ENCODE measurements around the gene CATSPERD. TPM values are rescaled to one million over a fixed set of nuclear protein-coding genes. Genes with fewer than 3 reads are reported as not detected.

Gene CATSPERD
- total RNA-seq, 4 donors from 2014 or later = not detected

- TF ChIP-seq POLR2A (IDR thresholded peaks at IDR 0.05) (no peak), EP300 (IDR thresholded peaks at IDR 0.05) (no peak)
- TF ChIP-seq, protein P1, sequence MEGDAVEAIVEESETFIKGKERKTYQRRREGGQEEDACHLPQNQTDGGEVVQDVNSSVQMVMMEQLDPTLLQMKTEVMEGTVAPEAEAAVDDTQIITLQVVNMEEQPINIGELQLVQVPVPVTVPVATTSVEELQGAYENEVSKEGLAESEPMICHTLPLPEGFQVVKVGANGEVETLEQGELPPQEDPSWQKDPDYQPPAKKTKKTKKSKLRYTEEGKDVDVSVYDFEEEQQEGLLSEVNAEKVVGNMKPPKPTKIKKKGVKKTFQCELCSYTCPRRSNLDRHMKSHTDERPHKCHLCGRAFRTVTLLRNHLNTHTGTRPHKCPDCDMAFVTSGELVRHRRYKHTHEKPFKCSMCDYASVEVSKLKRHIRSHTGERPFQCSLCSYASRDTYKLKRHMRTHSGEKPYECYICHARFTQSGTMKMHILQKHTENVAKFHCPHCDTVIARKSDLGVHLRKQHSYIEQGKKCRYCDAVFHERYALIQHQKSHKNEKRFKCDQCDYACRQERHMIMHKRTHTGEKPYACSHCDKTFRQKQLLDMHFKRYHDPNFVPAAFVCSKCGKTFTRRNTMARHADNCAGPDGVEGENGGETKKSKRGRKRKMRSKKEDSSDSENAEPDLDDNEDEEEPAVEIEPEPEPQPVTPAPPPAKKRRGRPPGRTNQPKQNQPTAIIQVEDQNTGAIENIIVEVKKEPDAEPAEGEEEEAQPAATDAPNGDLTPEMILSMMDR (IDR thresholded peaks at IDR 0.05) = no peak
Observed at GRCh38 chr19:5678071-5678718, 42.2 kb upstream of the CATSPERD start.

DNA sequence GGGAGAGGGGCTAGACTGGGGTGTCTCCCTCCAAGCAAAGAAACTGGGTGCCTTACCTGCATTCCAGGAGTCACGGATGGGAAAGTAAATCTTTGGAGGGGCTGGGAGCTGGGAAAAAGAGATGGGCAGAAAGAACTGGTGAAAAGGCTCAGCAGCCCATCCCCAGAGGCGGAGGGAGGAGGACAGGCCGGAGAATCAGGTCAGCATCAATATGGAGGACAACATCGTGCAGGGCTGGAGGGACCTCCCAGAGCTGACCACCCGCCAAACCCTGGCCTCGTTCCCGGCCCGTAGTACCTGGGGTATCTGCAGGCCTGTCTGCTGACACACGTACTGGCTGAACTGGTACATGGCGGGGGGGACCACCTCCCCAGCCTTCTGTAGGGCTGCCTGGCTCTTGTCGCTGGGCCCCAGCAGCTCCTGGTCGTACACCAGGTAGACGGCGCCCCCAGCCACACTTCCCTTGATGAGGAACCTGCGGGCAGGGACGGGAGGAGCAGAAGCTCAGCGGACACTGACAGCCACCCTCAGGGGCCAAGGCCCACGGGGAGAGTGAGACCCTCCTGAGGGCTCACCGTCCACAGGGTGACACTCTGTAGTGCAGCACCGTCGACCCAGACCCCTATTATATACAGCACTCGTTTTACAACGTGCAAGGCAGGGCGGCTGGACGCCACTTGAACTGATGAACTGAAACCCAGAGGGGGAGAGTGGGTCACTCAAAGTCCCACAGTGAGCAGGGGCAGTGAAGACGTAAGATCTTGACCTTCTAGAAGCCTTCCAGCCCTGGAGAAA lies 41.0 kb upstream of the CATSPERD start:
- no peaks in the 10 kb centered on the region for H3K27me3 ChIP-seq
- WGBS, 2 donors = 26 to 30% methylated on average over 17 to 23 of the region's 26 CpGs
- H3K27ac ChIP-seq = peak overlapping the region; percentile 92 to 96 (median 94)
- peaks cover 0 to 20% (median 0%) of the 10 kb centered on the region in 3 donors for H3K36me3 ChIP-seq
- peaks cover 0 to 28% (median 8%) of the 10 kb centered on the region in 4 donors for H3K4me1 ChIP-seq
- no peaks in the 10 kb centered on the region for H3K9me3 ChIP-seq
- DNase-seq (ENCODE audit: low spot score in 2 of 2) = no peak
- TF ChIP-seq POLR2A (IDR thresholded peaks at IDR 0.05) (no peak), EP300 (IDR thresholded peaks at IDR 0.05) (no peak)
- TF ChIP-seq, protein P1 (IDR thresholded peaks at IDR 0.05) = no peak
- H3K4me3 ChIP-seq = peak overlapping the region; percentile 61 to 98 (median 88)

More at GRCh38 chr19:5678071-5678718, 42.2 kb upstream of the CATSPERD start:
- H3K36me3 ChIP-seq = peaks cover 0 to 20% (median 0%) of the 10 kb centered on the region in 3 donors
- no peak overlapping the region for H3K27ac ChIP-seq
- DNase-seq (ENCODE audit: low spot score in 2 of 2) = no peak
- WGBS, 2 donors = 80 to 88% methylated on average over 8 to 21 of the region's 22 CpGs
- no peaks in the 10 kb centered on the region for H3K27me3 ChIP-seq
- no peaks in the 10 kb centered on the region for H3K9me3 ChIP-seq
- no peak overlapping the region for H3K4me3 ChIP-seq
- H3K4me1 ChIP-seq = peaks cover 0 to 28% (median 8%) of the 10 kb centered on the region in 4 donors

- TF ChIP-seq EP300 (IDR thresholded peaks at IDR 0.05) (no peak), POLR2A (IDR thresholded peaks at IDR 0.05) (no peak)
- TF ChIP-seq, protein P1 (IDR thresholded peaks at IDR 0.05) = peak in 1 of 5 experiments; percentile 8
- no peaks in the 10 kb centered on the region for H3K27me3 ChIP-seq
- H3K9me3 ChIP-seq = no peaks in the 10 kb centered on the region
- DNase-seq (ENCODE audit: low spot score in 2 of 2) = peak in 1 of 2 donors; percentile 11
- H3K27ac ChIP-seq = peak overlapping the region; percentile 92 to 96 (median 94)
- peak overlapping the region; percentile 61 to 98 (median 88) for H3K4me3 ChIP-seq
- 0 to 1% methylated on average over 18 to 21 of the region's 23 CpGs for WGBS, 2 donors
- H3K4me1 ChIP-seq = peaks cover 0 to 28% (median 8%) of the 10 kb centered on the region in 4 donors
- peaks cover 0 to 20% (median 0%) of the 10 kb centered on the region in 3 donors for H3K36me3 ChIP-seq
Observed at GRCh38 chr19:5680084-5680436, 40.4 kb upstream of the CATSPERD start.

DNA sequence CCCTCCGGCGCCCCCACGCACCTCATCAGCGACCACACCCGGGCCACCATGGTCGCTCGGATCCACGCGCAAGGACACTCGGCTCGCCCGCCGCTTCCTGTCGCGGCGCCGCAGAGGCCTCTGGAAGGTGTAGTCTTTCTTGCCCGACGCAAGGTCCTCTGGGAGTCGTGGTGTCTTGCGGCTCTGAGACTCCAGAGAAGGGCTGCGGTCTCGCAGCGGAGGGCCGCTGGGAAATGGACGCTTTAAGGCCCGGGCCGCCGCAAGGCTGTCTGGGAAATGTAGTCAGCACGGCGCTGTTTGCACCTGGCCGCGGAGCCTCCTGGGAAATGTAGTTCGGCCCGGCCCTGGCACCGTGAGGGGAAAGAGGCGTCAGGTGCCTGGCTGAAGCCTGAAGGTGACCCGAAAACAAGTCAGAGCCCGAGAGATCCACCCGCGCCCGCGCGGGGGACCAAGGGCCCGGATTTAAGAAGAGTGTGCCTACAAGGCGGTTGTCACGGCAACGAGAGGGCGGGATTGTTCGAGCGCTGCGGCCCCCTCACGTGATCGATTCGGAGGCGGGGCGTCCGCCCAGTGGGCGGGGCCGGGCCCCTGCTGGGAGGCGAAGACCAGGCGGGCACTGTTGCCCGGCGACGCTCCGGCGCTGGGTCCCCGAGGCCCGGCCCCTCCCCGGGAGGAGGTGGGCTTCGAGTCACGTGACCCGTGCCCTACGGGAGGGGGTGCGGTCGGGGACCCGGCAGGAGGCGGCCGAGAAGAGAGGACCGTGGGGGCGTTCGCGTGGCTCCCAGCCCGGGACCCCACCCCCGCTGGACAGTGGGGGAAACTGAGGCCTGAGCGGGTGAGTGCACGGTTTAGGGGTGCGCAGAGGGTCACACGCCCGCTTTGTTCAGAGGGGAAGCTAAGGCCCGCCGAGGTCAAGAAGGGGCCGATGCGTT lies 39.7 kb upstream of the CATSPERD start, which contains the start of the genes HSD11B1L and MICOS13:
TSS of gene HSD11B1L (plus strand) at position 591 of the 932 bp plus-strand sequence. CDS start 3,806 bp downstream, outside the sequence.
TSS of gene MICOS13 (minus strand) at position 80 of the 932 bp plus-strand sequence. CDS start at position 50, 30 bp downstream.
- H3K4me1 ChIP-seq = peaks cover 0 to 28% (median 8%) of the 10 kb centered on the region in 4 donors
- 1% methylated on average over 31 to 65 of the region's 94 CpGs for WGBS, 2 donors
- H3K36me3 ChIP-seq = peaks cover 0 to 20% (median 0%) of the 10 kb centered on the region in 3 donors
- TF ChIP-seq POLR2A (IDR thresholded peaks at IDR 0.05) (peak in 1 of 2 donors; percentile 46), EP300 (IDR thresholded peaks at IDR 0.05) (peak; percentile 89 to 94)
- TF ChIP-seq, protein P1 (IDR thresholded peaks at IDR 0.05) = peak in 1 of 5 experiments; percentile 47
- peak; percentile 99 for DNase-seq (ENCODE audit: low spot score in 2 of 2)
- no peaks in the 10 kb centered on the region for H3K27me3 ChIP-seq
- H3K27ac ChIP-seq = peak within 1 kb of the TSS; percentile 92 to 96 (median 94)
- H3K9me3 ChIP-seq = no peaks in the 10 kb centered on the region
- H3K4me3 ChIP-seq = peak within 1 kb of the TSS; percentile 61 to 98 (median 88)
